Smooth muscle cell (in vitro differentiated cells): ENCODE measurements around the gene LGALS12. TPM values are rescaled to one million over a fixed set of nuclear protein-coding genes. Genes with fewer than 3 reads are reported as not detected.
"Not testable (repeated sequence)": the region's sequence is repeated elsewhere in the genome, so short reads cannot be mapped to it uniquely, and the experiment has no call there.

Source experiments
- DNase-seq: peaks from one replicate; lab custom pipeline; 2025; ENCODE audit not compliant: unreplicated experiment; lab: John Stamatoyannopoulos, UW
- H2AFZ ChIP-seq: fragments of 200-600 bp; sonication (generic); 2 replicates; pipeline ENCODE4 v1.6.0; 2016; ENCODE audit warnings: antibody characterized with exemption, low read depth, mild to moderate bottlenecking
- H3F3A ChIP-seq: fragments of 200-600 bp; sonication (generic); 2 replicates; pipeline ENCODE4 v1.6.0; 2017; ENCODE audit warnings: antibody characterized with exemption, low read depth
- H3K27ac ChIP-seq: fragments of 200-600 bp; sonication (generic); 2 replicates; pipeline ENCODE4 v1.5.1; 2016; ENCODE audit warnings: low read depth, mild to moderate bottlenecking
- H3K27me3 ChIP-seq: fragments of 200-600 bp; sonication (generic); 2 replicates; pipeline ENCODE4 v1.6.1; 2016; ENCODE audit warnings: low read depth, mild to moderate bottlenecking
- H3K36me3 ChIP-seq: fragments of 200-600 bp; sonication (generic); 2 replicates; pipeline ENCODE4 v1.5.1; 2016; ENCODE audit warnings: low read depth
- H3K4me1 ChIP-seq: fragments of 200-600 bp; sonication (generic); 2 replicates; pipeline ENCODE4 v1.5.1; 2016; ENCODE audit warnings: low read depth
- H3K4me2 ChIP-seq: fragments of 200-600 bp; sonication (generic); 2 replicates; pipeline ENCODE4 v1.6.0; 2016; ENCODE audit warnings: mild to moderate bottlenecking
- H3K4me3 ChIP-seq: fragments of 200-600 bp; sonication (generic); 2 replicates; pipeline ENCODE4 v1.5.1; 2016; ENCODE audit warnings: mild to moderate bottlenecking
- H3K79me2 ChIP-seq: fragments of 200-600 bp; sonication (generic); 2 replicates; pipeline ENCODE4 v1.6.0; 2016; ENCODE audit warnings: low read depth, mild to moderate bottlenecking
- H3K9ac ChIP-seq: fragments of 200-600 bp; sonication (generic); 2 replicates; pipeline ENCODE4 v1.6.0; 2016; ENCODE audit warnings: low read depth
- H3K9me3 ChIP-seq: fragments of 200-600 bp; sonication (generic); replicated peaks from 2 replicates; pipeline ENCODE4 v1.5.1; 2016; ENCODE audit warnings: low read depth
- H4K20me1 ChIP-seq: fragments of 200-600 bp; sonication (generic); 2 replicates; pipeline ENCODE4 v1.6.0; 2016; ENCODE audit warnings: low read depth
- CTCF ChIP-seq: fragments of 200-600 bp; sonication (generic); IDR thresholded peaks from 2 replicates; pipeline ENCODE4 v1.5.1; 2017; ENCODE audit warnings: borderline replicate concordance, mild to moderate bottlenecking, antibody characterized with exemption; ENCODE audit not compliant: insufficient read depth, poor library complexity, severe bottlenecking
- WGBS: methylation state at CpG from one replicate; pipeline ENCODE4 v1.1.7; 2016; ENCODE audit warnings: low lambda C conversion rate; 5-methylcytosine and 5-hydroxymethylcytosine counted together
- polyA plus RNA-seq: library from polyadenylated mRNA; unstranded; fragments of >200 nt; fragmentation: Nextera tagmentation; extraction: Ambion mirVana; gene quantifications from 2 replicates; pipeline ENCODE4 v1.2.1, GENCODE V29; 2016
- total RNA-seq: library from RNA; depleted of rRNA; stranded (reverse); fragments of >200 nt; gene quantifications from 2 replicates; pipeline ENCODE4 v1.2.3, GENCODE V29; 2014

The LGALS12 gene
- total and polyA plus RNA-seq, 2 experiments from 2014 or later: not detected

GRCh38 chr11:63536669-63537292 is 30.9 kb downstream of the LGALS12 start, which contains the start of gene PLAAT4:
TSS of gene PLAAT4 (plus strand) at chr11:63536808. CDS start at chr11:63536869, 61 bp downstream.
- TF ChIP-seq CTCF: no peak
- Histone ChIP-seq H3K9me3 (no peaks in the 10 kb centered on the region), H4K20me1 (no peaks in the 10 kb centered on the region), H3K27ac (no peak within 1 kb of the TSS), H3K4me3 (no peak within 1 kb of the TSS), H3K9ac (no peak within 1 kb of the TSS), H3K4me2 (peak within 1 kb of the TSS; percentile 38), H3K4me1 (peaks cover 8% of the 10 kb centered on the region), H3F3A (no peaks in the 10 kb centered on the region), H3K79me2 (no peaks in the 10 kb centered on the region), H3K27me3 (no peaks in the 10 kb centered on the region), H2AFZ (peak within 1 kb of the TSS; percentile 49), H3K36me3 (no peaks in the 10 kb centered on the region)
- WGBS: 79% methylated on average over 10 of the region's 10 CpGs
- DNase-seq: no peak

- H3K27me3 ChIP-seq: no peaks in the 10 kb centered on the region
- H4K20me1 ChIP-seq: no peaks in the 10 kb centered on the region
- no peaks in the 10 kb centered on the region for H3K36me3 ChIP-seq
- WGBS: 87% methylated on average over 8 of the region's 8 CpGs
- no peaks in the 10 kb centered on the region for H3K79me2 ChIP-seq
- H3K4me1 ChIP-seq: peaks cover 4% of the 10 kb centered on the region
- H3F3A ChIP-seq: no peaks in the 10 kb centered on the region
- H3K9me3 ChIP-seq: no peaks in the 10 kb centered on the region
- no peak overlapping the region for H3K27ac ChIP-seq
- H3K4me3 ChIP-seq: no peak overlapping the region
- no peak overlapping the region for H2AFZ ChIP-seq
- H3K4me2 ChIP-seq: no peak overlapping the region
- H3K9ac ChIP-seq: no peak overlapping the region
- TF ChIP-seq CTCF: no peak
- DNase-seq: no peak
These were observed 31.6 kb downstream of the LGALS12 start for GRCh38 chr11:63537293-63538101.

- not testable (repeated sequence) for DNase-seq, H3K4me3 ChIP-seq, H3K79me2 ChIP-seq, H3K27me3 ChIP-seq, H3K4me1 ChIP-seq, H3K9me3 ChIP-seq, H3K4me2 ChIP-seq, H3K27ac ChIP-seq, H4K20me1 ChIP-seq, H3K9ac ChIP-seq, H3K36me3 ChIP-seq, H3F3A ChIP-seq, H2AFZ ChIP-seq
- 85% methylated on average over 2 of the region's 2 CpGs for WGBS
These were observed 36.6 kb downstream of the LGALS12 start for GRCh38 chr11:63542506-63542905.

- Histone ChIP-seq H3K9me3 (no peaks in the 10 kb centered on the region), H3K27me3 (no peaks in the 10 kb centered on the region), H3K27ac (no peak overlapping the region), H2AFZ (no peak overlapping the region), H3K4me2 (no peak overlapping the region), H3F3A (no peaks in the 10 kb centered on the region), H3K36me3 (no peaks in the 10 kb centered on the region), H3K4me1 (no peaks in the 10 kb centered on the region), H4K20me1 (no peaks in the 10 kb centered on the region), H3K4me3 (no peak overlapping the region), H3K79me2 (no peaks in the 10 kb centered on the region), H3K9ac (no peak overlapping the region)
- no peak for DNase-seq
- no peak for TF ChIP-seq CTCF
- WGBS: 92% methylated on average over 2 of the region's 2 CpGs
These were observed 37.8 kb downstream of the LGALS12 start for GRCh38 chr11:63543711-63544110.
